IMR-90 (cell line): Measurements from ENCODE around the gene NOXA1. TPM values are rescaled to one million over a fixed set of nuclear protein-coding genes. Genes with fewer than 3 reads are reported as not detected.
A peak's percentile ranks its signal among the peaks of the same experiment; 100 is the strongest.

Experiments used
- ATAC-seq: fragments of 200-7000 bp; cut with Tn5 transposase; 2 replicates; pipeline ENCODE4 v1.9.1; 2020; ENCODE audit warnings: low read depth, mild to moderate bottlenecking, moderate library complexity
- BruUV-seq: library from RNA; stranded (reverse); fragments of 400-500 nt; replicated peaks from 2 replicates; lab custom pipeline; 2021; lab: Mats Ljungman, UMichigan
- CTCF ChIA-PET: fragments of 300-600 bp; formaldehyde crosslinking; extraction: SDS; loops from one replicate; lab custom pipeline; 2021; ENCODE audit warnings: antibody characterized with exemption; lab: Yijun Ruan, JAX
- POLR2A ChIA-PET: fragments of 300-600 bp; sonication (Branson Sonifier 250); formaldehyde crosslinking; loops from one replicate; lab custom pipeline; 2022; ENCODE audit warnings: antibody characterized with exemption; ENCODE audit not compliant: unreplicated experiment; lab: Charles Lee
- DNase-seq: peaks from one replicate; pipeline ENCODE4 v3.0.0; 2013
- H2AFZ ChIP-seq: replicated peaks from 2 replicates; pipeline ENCODE3; 2013; ENCODE audit warnings: low read length, mild to moderate bottlenecking; ENCODE audit not compliant: poor library complexity
- H2AK5ac ChIP-seq: 2 replicates; pipeline ENCODE4 v1.6.1; 2013; ENCODE audit warnings: low read depth, low read length, inconsistent platforms
- H2AK9ac ChIP-seq: replicated peaks from 2 replicates; pipeline ENCODE3; 2013; ENCODE audit warnings: mild to moderate bottlenecking, low read depth, low read length, moderate library complexity; ENCODE audit not compliant: poor library complexity
- H2BK120ac ChIP-seq: 2 replicates; pipeline ENCODE4 v1.6.1; 2013; ENCODE audit warnings: low read depth, low read length, inconsistent platforms
- H2BK15ac ChIP-seq: 3 replicates; pipeline ENCODE4 v1.6.1; 2013; ENCODE audit warnings: low read depth, low read length, inconsistent platforms
- H2BK20ac ChIP-seq: 2 replicates; pipeline ENCODE4 v1.6.1; 2013; ENCODE audit warnings: low read depth, mild to moderate bottlenecking, inconsistent platforms, low read length, moderate library complexity
- H2BK5ac ChIP-seq: 2 replicates; pipeline ENCODE4 v1.6.1; 2013; ENCODE audit warnings: mild to moderate bottlenecking, low read depth, low read length, inconsistent platforms; ENCODE audit not compliant: poor library complexity, severe bottlenecking
- H3K14ac ChIP-seq: replicated peaks from 2 replicates; pipeline ENCODE4 v1.6.1; 2013; ENCODE audit warnings: low read depth, low read length, inconsistent platforms
- H3K18ac ChIP-seq: 2 replicates; pipeline ENCODE4 v1.6.1; 2013; ENCODE audit warnings: low read depth, low read length, control low read depth
- H3K23ac ChIP-seq: 2 replicates; pipeline ENCODE4 v1.6.1; 2013; ENCODE audit warnings: low read depth, low read length, inconsistent platforms
- H3K27ac ChIP-seq: 2 replicates; pipeline ENCODE4 v1.5.1; 2013; ENCODE audit warnings: mild to moderate bottlenecking, control low read depth, low read length; ENCODE audit not compliant: insufficient read depth
- H3K27me3 ChIP-seq: 2 replicates; pipeline ENCODE4 v1.6.1; 2013; ENCODE audit warnings: low read length; ENCODE audit not compliant: control insufficient read depth, insufficient read depth
- H3K36me3 ChIP-seq: 2 replicates; pipeline ENCODE4 v1.6.1; 2013; ENCODE audit warnings: low read length, mixed read lengths; ENCODE audit not compliant: control insufficient read depth, insufficient read depth
- H3K4ac ChIP-seq: 2 replicates; pipeline ENCODE4 v1.6.1; 2013; ENCODE audit warnings: low read depth, low read length, inconsistent platforms
- H3K4me1 ChIP-seq: 2 replicates; pipeline ENCODE4 v1.6.1; 2013; ENCODE audit warnings: low read length, mixed read lengths; ENCODE audit not compliant: control insufficient read depth, insufficient read depth
- H3K4me2 ChIP-seq: 2 replicates; pipeline ENCODE4 v1.6.1; 2013; ENCODE audit warnings: low read depth, mild to moderate bottlenecking, control low read depth, low read length, moderate library complexity
- H3K4me3 ChIP-seq: 2 replicates; pipeline ENCODE4 v1.5.1; 2013; ENCODE audit warnings: low read depth, mild to moderate bottlenecking, control low read depth, low read length, moderate library complexity; ENCODE audit not compliant: insufficient read depth
- H3K56ac ChIP-seq: 2 replicates; pipeline ENCODE4 v1.6.1; 2013; ENCODE audit warnings: low read length, inconsistent platforms; ENCODE audit not compliant: insufficient read depth; ENCODE audit errors: extremely low read depth
- H3K79me1 ChIP-seq, 2 experiments: 2 replicates each; pipeline ENCODE4 v1.6.1; 2013; ENCODE audit warnings: low read length in 2 of 2, inconsistent platforms in 1 of 2, low read depth in 1 of 2
- H3K9ac ChIP-seq: 2 replicates; pipeline ENCODE4 v1.6.1; 2013; ENCODE audit warnings: low read depth, low read length, control low read depth
- H3K9me1 ChIP-seq: 2 replicates; pipeline ENCODE4 v1.6.1; 2013; ENCODE audit warnings: low read length, inconsistent platforms; ENCODE audit not compliant: insufficient read depth
- H3K9me3 ChIP-seq: 2 replicates; pipeline ENCODE4 v1.6.1; 2013; ENCODE audit warnings: low read length; ENCODE audit not compliant: control insufficient read depth, insufficient read depth
- H4K20me1 ChIP-seq: 2 replicates; pipeline ENCODE4 v1.6.1; 2013; ENCODE audit warnings: low read length, inconsistent platforms; ENCODE audit not compliant: insufficient read depth
- H4K5ac ChIP-seq: 2 replicates; pipeline ENCODE4 v1.6.1; 2013; ENCODE audit warnings: mild to moderate bottlenecking, low read depth, low read length, control low read depth
- H4K8ac ChIP-seq, 2 experiments: 2 replicates each; pipeline ENCODE4 v1.6.1; 2013; ENCODE audit warnings: low read depth in 2 of 2, low read length in 2 of 2, control low read depth in 1 of 2, inconsistent platforms in 1 of 2
- H4K91ac ChIP-seq: 2 replicates; pipeline ENCODE4 v1.6.1; 2013; ENCODE audit warnings: low read depth, low read length, inconsistent platforms; ENCODE audit not compliant: insufficient read depth
- BHLHE40 ChIP-seq: fragments of 150-350 bp; IDR thresholded peaks from 2 replicates; pipeline ENCODE4 v1.6.1; 2016; ENCODE audit warnings: mild to moderate bottlenecking, low read depth, low read length
- CEBPB ChIP-seq: IDR thresholded peaks from 2 replicates; pipeline ENCODE4 v1.6.1; 2012; ENCODE audit warnings: low read depth, low read length, improper control_type of control experiment
- CHD1 ChIP-seq: IDR thresholded peaks from 2 replicates; pipeline ENCODE4 v1.6.1; 2012; ENCODE audit warnings: low read depth, low read length, improper control_type of control experiment
- FOS ChIP-seq: fragments of 150-350 bp; IDR thresholded peaks from 2 replicates; pipeline ENCODE4 v1.6.1; 2016; ENCODE audit warnings: low read depth, low read length
- MAFK ChIP-seq: IDR thresholded peaks from 2 replicates; pipeline ENCODE4 v1.6.1; 2012; ENCODE audit warnings: low read depth, low read length, improper control_type of control experiment
- MAZ ChIP-seq: IDR thresholded peaks from 2 replicates; pipeline ENCODE4 v1.6.1; 2012; ENCODE audit warnings: low read depth, mild to moderate bottlenecking, low read length, improper control_type of control experiment, moderate library complexity, borderline replicate concordance
- MXI1 ChIP-seq: IDR thresholded peaks from 2 replicates; pipeline ENCODE4 v1.6.1; 2012; ENCODE audit warnings: low read depth, mild to moderate bottlenecking, low read length, moderate library complexity, borderline replicate concordance
- NFE2L2 ChIP-seq: fragments of 150-350 bp; IDR thresholded peaks from 2 replicates; pipeline ENCODE4 v1.6.1; 2016; ENCODE audit warnings: low read depth, mild to moderate bottlenecking, low read length
- POLR2A ChIP-seq: IDR thresholded peaks from 2 replicates; pipeline ENCODE4 v1.6.1; 2012; ENCODE audit warnings: mild to moderate bottlenecking, low read depth, low read length
- RFX5 ChIP-seq: IDR thresholded peaks from 2 replicates; pipeline ENCODE4 v1.8.0; 2012; ENCODE audit warnings: low read depth, mild to moderate bottlenecking, low read length, moderate library complexity
- SMC3 ChIP-seq: fragments of 150-350 bp; IDR thresholded peaks from 2 replicates; pipeline ENCODE4 v1.6.1; 2016; ENCODE audit warnings: low read depth, mild to moderate bottlenecking, antibody characterized with exemption, low read length, moderate library complexity
- WGBS, 2 experiments: methylation state at CpG; one replicate each; pipeline versions ENCODE4 v1.1.5 to v1.1.7; 2013; ENCODE audit warnings: missing lambda C conversion rate in 2 of 2; ENCODE audit not compliant: insufficient read length in 1 of 2; ENCODE audit errors: extremely low coverage in 2 of 2; 5-methylcytosine and 5-hydroxymethylcytosine counted together
- dilution Hi-C: fragments of 300-500 bp; cut with HindIII; formaldehyde crosslinking; loops from one replicate; pipeline ENCODE4 v1.14.3; 2018; ENCODE audit warnings: low sequenced_read_pairs; ENCODE audit not compliant: unreplicated experiment
- in situ Hi-C: fragments of 300-500 bp; cut with MboI; formaldehyde crosslinking; loops from 3 replicates; pipeline ENCODE4 v1.14.3; 2019; ENCODE audit warnings: low sequenced_read_pairs, inconsistent platforms, mixed read lengths
- intact Hi-C: fragments of 100-400 bp; cut with micrococcal nuclease; formaldehyde crosslinking; loops from 2 replicates; pipeline ENCODE4 v1.10.0; 2022
- polyA plus RNA-seq, 3 experiments: library from polyadenylated mRNA; depleted of rRNA; stranded (reverse); fragments of >200 nt; gene quantifications; 2 replicates each; pipeline ENCODE4 v1.2.3, GENCODE V29; 2012; ENCODE audit warnings: low replicate concordance in 1 of 3
- total RNA-seq: library from RNA; depleted of rRNA; stranded (reverse); fragments of >200 nt; gene quantifications from 2 replicates; pipeline ENCODE4 v1.2.3, GENCODE V29; 2012
- TF ChIP-seq, protein P1 (sequence below): fragments of 150-350 bp; IDR thresholded peaks from 2 replicates; pipeline ENCODE4 v1.6.1; 2017; ENCODE audit warnings: mild to moderate bottlenecking, antibody characterized with exemption, low read length, low read depth
- TF ChIP-seq, protein P2 (sequence below): fragments of 150-350 bp; IDR thresholded peaks from 2 replicates; pipeline ENCODE4 v1.6.1; 2016; ENCODE audit warnings: low read depth, mild to moderate bottlenecking, low read length, moderate library complexity, borderline replicate concordance
- TF ChIP-seq, protein P3 (sequence below): conservative IDR thresholded peaks from 2 replicates; pipeline ENCODE4 v1.5.1; 2012; ENCODE audit warnings: mild to moderate bottlenecking, low read depth, low read length, improper control_type of control experiment

NOXA1 gene
- total and polyA plus RNA-seq, 2 of the 4 experiments (the other 2 are of a cell fraction): 0.17 TPM; not detected in 1

DNA sequence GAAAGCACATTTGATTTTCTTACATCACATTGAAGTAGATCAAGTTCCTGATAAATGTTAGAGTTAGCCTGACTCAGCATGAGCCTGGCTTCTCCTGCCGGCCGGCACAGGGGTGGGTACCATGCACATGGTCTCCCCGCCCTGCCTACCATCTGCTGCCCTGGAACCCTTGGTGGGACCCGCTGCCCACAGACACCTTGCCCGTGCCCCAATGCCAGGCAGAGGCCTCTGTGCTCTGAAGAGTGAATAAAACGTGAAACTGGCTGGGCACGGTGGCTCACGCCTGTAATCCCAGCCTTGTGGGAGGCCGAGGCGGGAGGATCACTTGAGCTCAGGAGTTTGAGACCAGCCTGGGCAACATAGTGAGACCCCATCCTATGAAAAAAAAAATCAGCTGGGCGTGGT lies 17.5 kb upstream of the NOXA1 start:
- Histone ChIP-seq H3K9me1 (no peaks in the 10 kb centered on the region), H4K5ac (no peak overlapping the region), H3K23ac (no peak overlapping the region), H3K18ac (no peak overlapping the region), H4K91ac (no peak overlapping the region), H2BK120ac (no peak overlapping the region), H3K27me3 (no peaks in the 10 kb centered on the region), H2BK20ac (no peak overlapping the region), H2AK5ac (no peak overlapping the region), H3K4me1 (peaks cover 8% of the 10 kb centered on the region; the same call in 1 of the 2 replicates), H3K27ac (no peak overlapping the region), H2BK15ac (no peak overlapping the region), H3K4me3 (no peak overlapping the region), H2AFZ (no peak overlapping the region), H3K9ac (no peak overlapping the region), H2AK9ac (no peak overlapping the region), H3K9me3 (no peaks in the 10 kb centered on the region), H3K79me1 (peaks cover 0 to 4% of the 10 kb centered on the region in 2 experiments; a peak in 2 of 4 replicates), H3K36me3 (no peaks in the 10 kb centered on the region), H4K20me1 (no peaks in the 10 kb centered on the region), H3K14ac (no peak overlapping the region), H2BK5ac (no peak overlapping the region), H3K4me2 (no peak overlapping the region), H4K8ac (no peak overlapping the region), H3K4ac (no peak overlapping the region), H3K56ac (no peak overlapping the region)
- TF ChIP-seq MAZ: no peak
- TF ChIP-seq MAFK: no peak
- TF ChIP-seq, protein P1, sequence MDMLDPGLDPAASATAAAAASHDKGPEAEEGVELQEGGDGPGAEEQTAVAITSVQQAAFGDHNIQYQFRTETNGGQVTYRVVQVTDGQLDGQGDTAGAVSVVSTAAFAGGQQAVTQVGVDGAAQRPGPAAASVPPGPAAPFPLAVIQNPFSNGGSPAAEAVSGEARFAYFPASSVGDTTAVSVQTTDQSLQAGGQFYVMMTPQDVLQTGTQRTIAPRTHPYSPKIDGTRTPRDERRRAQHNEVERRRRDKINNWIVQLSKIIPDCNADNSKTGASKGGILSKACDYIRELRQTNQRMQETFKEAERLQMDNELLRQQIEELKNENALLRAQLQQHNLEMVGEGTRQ: no peak
- TF ChIP-seq MXI1: no peak
- TF ChIP-seq CEBPB: no peak
- TF ChIP-seq NFE2L2: no peak
- TF ChIP-seq CHD1: no peak
- TF ChIP-seq SMC3: no peak
- no peak for TF ChIP-seq FOS
- TF ChIP-seq, protein P2, sequence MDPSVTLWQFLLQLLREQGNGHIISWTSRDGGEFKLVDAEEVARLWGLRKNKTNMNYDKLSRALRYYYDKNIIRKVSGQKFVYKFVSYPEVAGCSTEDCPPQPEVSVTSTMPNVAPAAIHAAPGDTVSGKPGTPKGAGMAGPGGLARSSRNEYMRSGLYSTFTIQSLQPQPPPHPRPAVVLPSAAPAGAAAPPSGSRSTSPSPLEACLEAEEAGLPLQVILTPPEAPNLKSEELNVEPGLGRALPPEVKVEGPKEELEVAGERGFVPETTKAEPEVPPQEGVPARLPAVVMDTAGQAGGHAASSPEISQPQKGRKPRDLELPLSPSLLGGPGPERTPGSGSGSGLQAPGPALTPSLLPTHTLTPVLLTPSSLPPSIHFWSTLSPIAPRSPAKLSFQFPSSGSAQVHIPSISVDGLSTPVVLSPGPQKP: no peak
- TF ChIP-seq, protein P3, sequence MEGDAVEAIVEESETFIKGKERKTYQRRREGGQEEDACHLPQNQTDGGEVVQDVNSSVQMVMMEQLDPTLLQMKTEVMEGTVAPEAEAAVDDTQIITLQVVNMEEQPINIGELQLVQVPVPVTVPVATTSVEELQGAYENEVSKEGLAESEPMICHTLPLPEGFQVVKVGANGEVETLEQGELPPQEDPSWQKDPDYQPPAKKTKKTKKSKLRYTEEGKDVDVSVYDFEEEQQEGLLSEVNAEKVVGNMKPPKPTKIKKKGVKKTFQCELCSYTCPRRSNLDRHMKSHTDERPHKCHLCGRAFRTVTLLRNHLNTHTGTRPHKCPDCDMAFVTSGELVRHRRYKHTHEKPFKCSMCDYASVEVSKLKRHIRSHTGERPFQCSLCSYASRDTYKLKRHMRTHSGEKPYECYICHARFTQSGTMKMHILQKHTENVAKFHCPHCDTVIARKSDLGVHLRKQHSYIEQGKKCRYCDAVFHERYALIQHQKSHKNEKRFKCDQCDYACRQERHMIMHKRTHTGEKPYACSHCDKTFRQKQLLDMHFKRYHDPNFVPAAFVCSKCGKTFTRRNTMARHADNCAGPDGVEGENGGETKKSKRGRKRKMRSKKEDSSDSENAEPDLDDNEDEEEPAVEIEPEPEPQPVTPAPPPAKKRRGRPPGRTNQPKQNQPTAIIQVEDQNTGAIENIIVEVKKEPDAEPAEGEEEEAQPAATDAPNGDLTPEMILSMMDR: no peak
- TF ChIP-seq RFX5: no peak
- TF ChIP-seq POLR2A: no peak
- TF ChIP-seq BHLHE40: no peak
- in situ Hi-C loops: no loop called here
- ATAC-seq: no peak
- BruUV-seq: no TSS peak
- peak; percentile 10 for DNase-seq
- intact Hi-C loops: loop anchor here (2.0 kb wide), 1 partner anchor 105 kb away; no protein-coding TSS in a partner anchor
- POLR2A ChIA-PET: no interaction called here
- dilution Hi-C loops: no loop called here
- CTCF ChIA-PET: interaction anchor here (0.6 kb wide), 1 partner anchor 39 kb away, joined by 3 read pairs; no protein-coding TSS in a partner anchor
- WGBS, 2 experiments: 100% methylated on average over 6 of the region's 11 CpGs; no CpG with 5 or more reads in 1 of the 2 experiments
